ENCODE measurements around the gene MRTFA. TPM values are rescaled to one million over a fixed set of nuclear protein-coding genes. Genes with fewer than 3 reads are reported as not detected.

MRTFA gene
- total RNA-seq, 2 donors from 2014 or later: 71.8 to 129 TPM

DNA sequence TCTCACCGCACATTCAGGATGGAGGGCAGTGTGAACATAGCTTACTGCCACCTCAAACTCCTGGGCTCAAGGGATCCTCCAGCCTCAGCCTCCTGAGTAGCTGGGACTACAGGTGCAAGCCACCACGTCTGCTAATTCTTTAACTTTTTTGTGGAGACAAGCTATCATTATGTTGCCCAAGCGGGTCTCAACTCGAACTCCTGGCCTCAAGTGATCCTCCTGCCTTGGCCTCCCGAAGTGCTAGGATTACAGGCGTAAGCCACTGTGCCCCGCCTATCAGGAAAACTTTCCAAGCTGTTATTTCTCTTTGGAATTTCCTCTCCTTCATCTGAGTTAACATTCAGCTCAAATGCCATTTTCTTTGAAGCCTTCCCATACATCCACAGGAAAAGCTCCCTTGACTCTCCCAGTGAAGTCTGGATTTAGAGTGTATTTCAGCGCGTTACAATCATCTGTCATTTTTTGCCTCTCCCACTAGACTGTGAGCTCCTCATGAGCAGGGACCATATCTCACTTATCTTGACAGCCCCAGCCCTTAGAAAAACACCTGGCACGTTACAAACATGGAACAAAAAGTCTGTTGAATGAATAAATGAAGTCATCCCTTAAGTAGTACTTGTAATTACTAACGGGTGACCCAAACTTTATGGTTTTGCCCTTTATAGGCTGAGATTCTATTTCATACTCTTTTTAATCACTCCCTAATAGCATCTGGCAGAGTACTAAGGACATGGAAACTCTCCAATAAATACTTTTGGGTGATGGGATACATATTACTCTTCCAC, 2.2 kb downstream of the MRTFA start:
- H3K4me1 ChIP-seq (ENCODE audit: control insufficient read depth in 1 of 2, low read depth in 2 of 2): peaks cover 18 to 48% of the 10 kb centered on the region in 2 donors
- DNase-seq (ENCODE audit: low spot score) (no peak), ATAC-seq (ENCODE audit: insufficient number of reproducible peaks, low FRiP score, low read depth) (no peak)
- H3K27me3 ChIP-seq (replicated peaks; ENCODE audit: insufficient read depth): no peaks in the 10 kb centered on the region
- no peaks in the 10 kb centered on the region for H3K36me3 ChIP-seq
- TF ChIP-seq CTCF (IDR thresholded peaks at IDR 0.05): no peak
- peak overlapping the region in 1 of 2 donors; percentile 92 for H3K27ac ChIP-seq
- peak overlapping the region; percentile 95 for H3K4me3 ChIP-seq
- no peaks in the 10 kb centered on the region for H3K9me3 ChIP-seq

GRCh38 chr22:40633036-40633435, 3.5 kb downstream of the MRTFA start:
- Histone ChIP-seq H3K9me3 (no peaks in the 10 kb centered on the region), H3K27me3 (replicated peaks; ENCODE audit: insufficient read depth) (no peaks in the 10 kb centered on the region), H3K4me1 (ENCODE audit: control insufficient read depth in 1 of 2, low read depth in 2 of 2) (peaks cover 23 to 53% of the 10 kb centered on the region in 2 donors), H3K36me3 (no peaks in the 10 kb centered on the region), H3K27ac (no peak overlapping the region), H3K4me3 (no peak overlapping the region)
- no peak for ATAC-seq (ENCODE audit: insufficient number of reproducible peaks, low FRiP score, low read depth)
- DNase-seq (ENCODE audit: low spot score): no peak
- no peak for TF ChIP-seq CTCF (IDR thresholded peaks at IDR 0.05)

DNA sequence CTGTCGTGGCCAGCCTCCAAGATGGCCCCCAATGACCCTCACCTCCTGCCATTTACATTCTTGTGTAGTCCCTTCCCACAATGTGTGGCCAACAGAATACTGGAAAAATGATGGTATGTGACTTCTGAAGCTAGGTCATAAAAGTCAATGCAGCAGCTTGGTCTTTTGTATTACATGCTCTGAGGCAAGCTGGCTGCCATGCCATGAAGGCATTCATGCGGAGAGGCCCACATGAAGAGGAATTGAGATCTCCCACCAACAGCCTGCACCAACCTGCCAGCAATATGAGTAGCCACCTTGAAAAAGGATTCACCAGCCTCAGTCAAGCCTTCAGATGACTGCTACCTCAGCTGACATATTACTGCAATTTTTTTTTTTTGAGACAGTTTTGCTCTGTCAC, 4.6 kb downstream of the MRTFA start:
- H3K4me1 ChIP-seq (ENCODE audit: control insufficient read depth in 1 of 2, low read depth in 2 of 2): peaks cover 18 to 56% of the 10 kb centered on the region in 2 donors
- no peak overlapping the region for H3K4me3 ChIP-seq
- no peaks in the 10 kb centered on the region for H3K36me3 ChIP-seq
- no peaks in the 10 kb centered on the region for H3K9me3 ChIP-seq
- ATAC-seq (ENCODE audit: insufficient number of reproducible peaks, low FRiP score, low read depth) (no peak), DNase-seq (ENCODE audit: low spot score) (no peak)
- H3K27me3 ChIP-seq (replicated peaks; ENCODE audit: insufficient read depth): no peaks in the 10 kb centered on the region
- no peak overlapping the region for H3K27ac ChIP-seq
- no peak for TF ChIP-seq CTCF (IDR thresholded peaks at IDR 0.05)

DNA sequence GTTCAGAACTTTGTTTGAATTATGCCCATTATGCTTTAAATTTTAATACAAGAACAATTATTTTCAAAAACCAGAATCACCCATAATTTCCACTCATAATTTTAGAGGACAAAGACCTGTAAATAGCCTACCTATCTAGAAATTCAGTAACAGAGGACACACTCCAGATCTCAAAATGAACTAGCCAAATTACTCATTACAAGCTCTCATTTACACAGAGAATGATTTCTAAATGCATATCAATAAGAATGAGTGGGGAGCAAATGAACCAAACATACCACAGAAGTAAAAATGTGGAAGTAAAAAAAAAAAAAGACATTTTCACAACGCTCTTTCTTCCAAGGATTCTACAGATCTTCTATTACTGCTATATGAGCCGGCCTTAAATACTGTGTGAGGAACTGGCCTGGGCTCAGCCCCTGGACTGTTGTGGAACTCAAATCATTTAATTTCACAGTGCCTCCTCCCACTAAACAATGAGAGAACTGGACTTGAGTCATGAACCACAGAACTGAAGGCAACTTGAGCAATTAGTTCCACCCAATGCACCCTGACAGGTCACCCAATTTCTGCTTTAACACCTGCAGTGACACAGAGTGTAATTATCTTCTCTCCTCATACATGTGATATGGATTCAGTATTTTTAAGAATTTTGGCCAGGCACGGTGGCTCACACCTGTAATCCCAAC, 8.0 kb downstream of the MRTFA start:
- no peak overlapping the region for H3K27ac ChIP-seq
- ATAC-seq (ENCODE audit: insufficient number of reproducible peaks, low FRiP score, low read depth) (no peak), DNase-seq (ENCODE audit: low spot score) (no peak)
- no peaks in the 10 kb centered on the region for H3K27me3 ChIP-seq (replicated peaks; ENCODE audit: insufficient read depth)
- peaks cover 16 to 50% of the 10 kb centered on the region in 2 donors for H3K4me1 ChIP-seq (ENCODE audit: control insufficient read depth in 1 of 2, low read depth in 2 of 2)
- H3K9me3 ChIP-seq: no peaks in the 10 kb centered on the region
- H3K36me3 ChIP-seq: no peaks in the 10 kb centered on the region
- TF ChIP-seq CTCF (IDR thresholded peaks at IDR 0.05): no peak
- H3K4me3 ChIP-seq: no peak overlapping the region

DNA sequence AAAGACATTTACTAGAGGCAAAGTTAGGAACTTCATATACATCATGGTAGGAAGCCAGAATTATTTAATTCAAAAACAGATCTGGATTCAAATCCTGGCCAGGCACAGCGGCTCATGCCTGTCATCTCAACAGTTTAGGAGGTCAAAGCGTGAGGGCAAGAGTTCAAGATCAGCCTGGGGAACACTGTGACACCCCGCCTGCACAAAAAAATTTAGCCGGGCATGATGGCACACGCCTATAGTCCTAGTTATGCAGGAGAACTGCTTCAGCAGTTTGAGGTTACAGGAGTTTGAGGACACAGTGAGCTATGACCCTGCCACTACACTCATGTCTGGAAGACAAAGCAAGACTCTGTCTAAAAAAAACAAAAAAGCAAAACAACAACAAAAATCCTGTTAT, 8.9 kb downstream of the MRTFA start:
- no peak for TF ChIP-seq CTCF (IDR thresholded peaks at IDR 0.05)
- Histone ChIP-seq H3K27me3 (replicated peaks; ENCODE audit: insufficient read depth) (no peaks in the 10 kb centered on the region), H3K4me3 (no peak overlapping the region), H3K4me1 (ENCODE audit: control insufficient read depth in 1 of 2, low read depth in 2 of 2) (peaks cover 16 to 43% of the 10 kb centered on the region in 2 donors), H3K9me3 (no peaks in the 10 kb centered on the region), H3K27ac (no peak overlapping the region), H3K36me3 (no peaks in the 10 kb centered on the region)
- no peak for ATAC-seq (ENCODE audit: insufficient number of reproducible peaks, low FRiP score, low read depth)
- DNase-seq (ENCODE audit: low spot score): no peak

Data from thoracic aorta (tissue), 2 donors.